Tracheal epithelial cell (primary cell): ENCODE measurements around the gene ERF. TPM values are rescaled to one million over a fixed set of nuclear protein-coding genes. Genes with fewer than 3 reads are reported as not detected.

Experiments
- total RNA-seq: library from RNA; depleted of rRNA; stranded (reverse); fragments of >200 nt; gene quantifications from 2 replicates; pipeline ENCODE4 v1.2.1, GENCODE V29; 2014

ERF gene
- 20.2 and 33.0 TPM in 2 replicates for total RNA-seq

GRCh38 chr19:42254850-42255765 is at the start of gene ERF:
TSS of gene ERF (minus strand) at chr19:42255128. CDS start at chr19:42254999, 129 bp downstream.

DNA sequence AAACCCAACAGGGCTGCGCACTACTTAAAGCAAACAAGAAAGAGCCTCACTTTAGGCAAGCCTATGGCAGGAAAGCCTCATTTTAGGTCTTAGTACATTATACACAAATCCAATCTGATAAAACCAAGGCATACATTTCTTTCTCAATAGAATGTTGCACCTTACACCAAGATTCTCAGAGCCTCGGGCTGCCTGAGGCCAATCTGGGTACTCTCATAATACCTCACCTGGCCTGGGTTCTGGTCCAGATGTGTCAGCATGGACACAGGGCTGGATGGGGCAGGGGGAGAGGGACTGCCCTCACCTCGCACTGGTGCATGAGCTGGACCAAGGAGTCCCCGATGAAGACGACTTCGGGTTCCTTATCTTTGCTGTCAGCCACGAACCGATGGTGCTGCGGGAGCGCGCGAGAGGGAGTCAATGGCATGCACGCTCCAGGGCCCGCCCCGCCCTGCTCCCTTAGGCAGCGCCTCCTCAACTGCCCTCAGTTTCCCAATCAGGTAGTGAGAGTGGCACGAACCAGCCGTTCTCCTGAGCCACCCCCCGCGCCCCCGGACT is 46.8 kb upstream of the ERF start, which contains the start of gene PRR19:
Gene PRR19, plus strand, starts transcription at position 487 of the 558 bp plus-strand sequence. CDS start 7,453 bp downstream, outside the sequence.

DNA sequence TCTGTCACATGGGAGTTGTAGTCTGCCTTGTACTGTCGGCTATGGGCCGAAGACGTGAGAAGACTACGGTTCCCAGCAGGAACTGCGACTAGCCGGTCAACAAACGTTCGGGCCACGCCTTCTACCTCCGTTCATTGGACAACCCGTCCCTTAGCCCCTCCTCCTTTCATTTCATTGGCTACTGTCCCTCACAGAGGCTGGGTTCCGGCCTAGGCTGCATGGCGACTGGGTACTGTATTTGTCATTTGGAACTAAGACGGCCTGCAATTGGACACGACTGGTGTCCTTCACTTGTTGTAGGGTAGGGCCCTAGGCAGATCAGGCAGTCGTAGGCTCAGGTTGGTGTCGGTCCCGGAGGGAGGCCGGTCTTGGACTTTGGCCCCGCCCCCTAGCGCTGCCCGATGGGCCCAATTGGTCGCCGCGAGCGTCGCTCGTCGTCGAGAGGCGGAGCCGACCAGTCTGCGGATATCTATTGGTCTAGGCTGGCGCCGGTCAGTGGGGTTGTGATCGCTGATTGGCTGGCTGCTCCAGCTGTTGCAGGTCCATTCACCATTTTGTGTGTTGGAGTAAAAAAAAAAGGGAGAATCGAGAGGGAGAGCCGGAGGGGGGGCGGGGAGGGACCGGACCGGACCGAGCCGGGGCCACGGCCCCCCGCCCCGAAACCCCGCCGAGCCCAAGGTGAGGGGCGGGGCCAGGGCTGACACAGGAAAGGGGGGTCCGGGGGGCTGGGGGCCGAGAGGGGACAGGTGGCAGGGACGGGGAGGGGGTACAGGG is 14.0 kb upstream of the ERF start, which contains the start of gene CIC:
Gene CIC, plus strand, starts transcription at position 549 of the 774 bp plus-strand sequence. CDS start 2,532 bp downstream, outside the sequence.

GRCh38 chr19:42242512-42243409 is 12.2 kb downstream of the ERF start, which contains the start of gene GSK3A:
TSS of gene GSK3A (minus strand) at chr19:42242602. CDS start at chr19:42242465, 137 bp downstream.

DNA sequence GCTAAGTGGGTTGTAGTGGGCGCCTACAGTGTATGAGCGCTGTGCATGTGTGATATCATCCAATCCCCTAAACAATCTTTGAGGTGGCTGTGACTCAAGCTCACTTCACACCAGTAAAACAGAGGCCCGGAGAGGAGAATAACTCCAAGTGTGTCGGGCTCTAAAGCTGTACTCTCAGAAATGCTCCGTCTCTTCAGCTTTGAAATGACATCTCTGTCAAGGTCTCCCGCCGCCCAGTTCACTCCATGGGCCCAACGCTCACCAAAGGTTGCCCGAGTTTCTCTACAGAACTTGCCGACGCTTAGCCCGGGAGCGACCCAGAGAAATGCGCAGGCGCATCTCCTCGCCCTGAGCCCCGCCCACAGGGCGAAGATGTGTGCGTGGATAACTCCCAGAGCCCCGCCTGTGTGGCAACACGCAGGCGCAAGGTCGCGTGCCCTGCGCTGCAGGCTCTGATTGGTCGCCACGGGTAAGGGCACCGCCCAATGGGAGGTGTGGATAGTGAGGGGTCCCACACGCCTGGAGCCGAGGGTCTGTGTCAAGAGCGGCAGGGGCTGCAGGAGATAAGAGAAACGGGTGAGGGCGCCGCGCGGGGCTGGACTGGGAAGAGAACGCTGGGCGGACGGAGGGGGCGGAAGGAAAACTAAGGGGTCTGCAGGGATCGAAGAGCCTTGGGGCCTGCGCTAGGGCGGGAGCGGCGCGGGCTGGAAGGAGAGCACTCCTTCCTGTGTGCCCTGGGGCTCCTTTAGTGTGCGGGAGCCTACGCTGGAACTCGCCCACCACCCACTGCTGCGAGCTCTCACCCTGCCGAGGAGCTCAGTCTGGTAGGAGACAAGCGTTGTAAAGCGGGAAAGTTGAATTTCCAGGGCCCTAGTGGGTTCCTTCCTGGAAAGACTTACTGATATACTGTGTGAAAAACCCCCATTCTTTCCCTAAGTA is 34.8 kb downstream of the ERF start, which contains the start of gene ZNF526:
Gene ZNF526, plus strand, starts transcription at position 501 of the 939 bp plus-strand sequence. CDS start 4,092 bp downstream, outside the sequence.

GRCh38 chr19:42217520-42218437 is 37.1 kb downstream of the ERF start, which contains the start of gene DEDD2:
TSS of gene DEDD2 (minus strand) at chr19:42217677. CDS start at chr19:42217007, 670 bp downstream.

Other genes with a start within 250 kb of the ERF start
- gene GRIK5, start 184.9 kb downstream of the ERF start, total RNA-seq, result under 0.01 and 2.4 TPM in 2 replicates
- 14.5 and 18.1 TPM in 2 replicates for gene ZNF574, start 179.0 kb downstream of the ERF start, total RNA-seq
- 0.21 and 1.4 TPM in 2 replicates for gene POU2F2, start 122.7 kb downstream of the ERF start, total RNA-seq
- 37.3 and 44.8 TPM in 2 replicates for gene DEDD2, start 37.5 kb downstream of the ERF start, total RNA-seq
- 8.1 and 9.6 TPM in 2 replicates for gene ZNF526, start 34.8 kb downstream of the ERF start, total RNA-seq
- 18.3 and 20.5 TPM in 2 replicates for gene GSK3A, start 12.5 kb downstream of the ERF start, total RNA-seq
- 13.0 and 18.3 TPM in 2 replicates for gene CIC, start 14.1 kb upstream of the ERF start, total RNA-seq
- under 0.01 and 0.43 TPM in 2 replicates for gene PRR19, start 47.0 kb upstream of the ERF start, total RNA-seq
- 43.1 and 75.7 TPM in 2 replicates for gene PAFAH1B3, start 47.5 kb upstream of the ERF start, total RNA-seq
- gene TMEM145, start 58.2 kb upstream of the ERF start, total RNA-seq, result not detected in 2 replicates
- gene MEGF8, start 70.5 kb upstream of the ERF start, total RNA-seq, result 14.5 and 15.1 TPM in 2 replicates
- gene CNFN, start 135.2 kb upstream of the ERF start, total RNA-seq, result 0.72 TPM in 1 of 2 replicates, not detected in the other
- 4.1 and 12.8 TPM in 2 replicates for gene LIPE, start 172.3 kb upstream of the ERF start, total RNA-seq
- 1.2 and 3.8 TPM in 2 replicates for gene CXCL17, start 187.8 kb upstream of the ERF start, total RNA-seq